H9 (cell line): ENCODE measurements around the gene EHBP1. TPM values are rescaled to one million over a fixed set of nuclear protein-coding genes. Genes with fewer than 3 reads are reported as not detected.

Experiments
- DNase-seq: peaks from one replicate; pipeline ENCODE4 v3.0.0-alpha.2; 2017
- H2AFZ ChIP-seq: one replicate; pipeline ENCODE4 v1.6.1; 2013; ENCODE audit warnings: mild to moderate bottlenecking, low read length, control low read depth, moderate library complexity
- H2AK5ac ChIP-seq: 2 replicates; pipeline ENCODE4 v1.6.1; 2013; ENCODE audit warnings: low read length, control low read depth, mixed read lengths; ENCODE audit not compliant: insufficient read length
- H2BK120ac ChIP-seq: one replicate; pipeline ENCODE4 v1.6.1; 2013; ENCODE audit warnings: low read depth, mild to moderate bottlenecking, low read length, control low read depth, inconsistent platforms; ENCODE audit not compliant: poor library complexity, severe bottlenecking
- H2BK12ac ChIP-seq: 2 replicates; pipeline ENCODE4 v1.6.1; 2013; ENCODE audit warnings: low read length, control low read depth, mixed read lengths, low read depth; ENCODE audit not compliant: insufficient read length
- H2BK15ac ChIP-seq: 2 replicates; pipeline ENCODE4 v1.6.1; 2013; ENCODE audit warnings: low read depth, low read length, control low read depth
- H2BK20ac ChIP-seq: one replicate; pipeline ENCODE4 v1.6.1; 2013; ENCODE audit warnings: low read depth, mild to moderate bottlenecking, low read length, control low read depth, inconsistent platforms; ENCODE audit not compliant: poor library complexity, severe bottlenecking
- H2BK5ac ChIP-seq: 2 replicates; pipeline ENCODE4 v1.6.1; 2013; ENCODE audit warnings: low read length, control low read depth, mixed read lengths; ENCODE audit not compliant: insufficient read length
- H3K14ac ChIP-seq: 2 replicates; pipeline ENCODE4 v1.6.1; 2013; ENCODE audit warnings: low read length, control low read depth; ENCODE audit not compliant: insufficient read depth
- H3K18ac ChIP-seq: 2 replicates; pipeline ENCODE4 v1.6.1; 2013; ENCODE audit warnings: low read depth, mild to moderate bottlenecking, mixed read lengths, low read length, control low read depth; ENCODE audit not compliant: insufficient read length
- H3K23ac ChIP-seq: 2 replicates; pipeline ENCODE4 v1.6.1; 2013; ENCODE audit warnings: low read length, control low read depth, mixed read lengths, low read depth; ENCODE audit not compliant: insufficient read length
- H3K23me2 ChIP-seq: 2 replicates; pipeline ENCODE4 v1.6.1; 2013; ENCODE audit warnings: low read depth, mild to moderate bottlenecking, mixed read lengths, low read length, control low read depth; ENCODE audit not compliant: insufficient read length, poor library complexity, severe bottlenecking
- H3K27ac ChIP-seq: 2 replicates; pipeline ENCODE4 v1.5.1; 2013; ENCODE audit warnings: low read length, control low read depth, mixed read lengths, low read depth; ENCODE audit not compliant: insufficient read length
- H3K27me3 ChIP-seq: 2 replicates; pipeline ENCODE4 v1.6.1; 2013; ENCODE audit warnings: low read length, control low read depth, inconsistent platforms; ENCODE audit not compliant: insufficient read depth
- H3K4ac ChIP-seq: 2 replicates; pipeline ENCODE4 v1.6.1; 2013; ENCODE audit warnings: low read depth, mild to moderate bottlenecking, control low read depth, inconsistent platforms, low read length, moderate library complexity
- H3K4me1 ChIP-seq: 2 replicates; pipeline ENCODE4 v1.6.1; 2013; ENCODE audit warnings: low read length, control low read depth, inconsistent platforms; ENCODE audit not compliant: insufficient read depth
- H3K4me2 ChIP-seq: 2 replicates; pipeline ENCODE4 v1.6.1; 2013; ENCODE audit warnings: low read length, control low read depth, mixed read lengths; ENCODE audit not compliant: insufficient read length, insufficient read depth
- H3K56ac ChIP-seq: 2 replicates; pipeline ENCODE4 v1.6.1; 2013; ENCODE audit warnings: low read depth, mild to moderate bottlenecking, mixed read lengths, low read length, control low read depth; ENCODE audit not compliant: insufficient read length
- H3K79me1 ChIP-seq: 2 replicates; pipeline ENCODE4 v1.6.1; 2013; ENCODE audit warnings: low read depth, mild to moderate bottlenecking, moderate library complexity, low read length, control low read depth, inconsistent platforms; ENCODE audit not compliant: insufficient read depth, poor library complexity, severe bottlenecking
- H3K79me2 ChIP-seq: 2 replicates; pipeline ENCODE4 v1.6.1; 2013; ENCODE audit warnings: low read length, control low read depth, inconsistent platforms; ENCODE audit not compliant: insufficient read depth
- H3K9ac ChIP-seq: 2 replicates; pipeline ENCODE4 v1.6.1; 2013; ENCODE audit warnings: low read length, control low read depth, mixed read lengths; ENCODE audit not compliant: insufficient read length; ENCODE audit errors: extremely low read depth
- H3K9me3 ChIP-seq: one replicate; pipeline ENCODE4 v1.6.1; 2013; ENCODE audit warnings: low read depth, low read length, inconsistent platforms; ENCODE audit not compliant: control insufficient read depth
- H3T11ph ChIP-seq: one replicate; pipeline ENCODE4 v1.6.1; 2013; ENCODE audit warnings: mild to moderate bottlenecking, low read length, control low read depth, inconsistent platforms
- H4K20me1 ChIP-seq: one replicate; pipeline ENCODE4 v1.6.1; 2013; ENCODE audit not compliant: control insufficient read depth, insufficient read length, insufficient read depth
- H4K5ac ChIP-seq: 2 replicates; pipeline ENCODE4 v1.6.1; 2013; ENCODE audit warnings: low read depth, mild to moderate bottlenecking, mixed read lengths, low read length, control low read depth; ENCODE audit not compliant: insufficient read length
- H4K8ac ChIP-seq: replicated peaks from 2 replicates; pipeline ENCODE4 v1.6.1; 2013; ENCODE audit warnings: low read length, control low read depth, mixed read lengths, low read depth; ENCODE audit not compliant: insufficient read length
- H4K91ac ChIP-seq: 2 replicates; pipeline ENCODE4 v1.6.1; 2013; ENCODE audit warnings: low read depth, mild to moderate bottlenecking, moderate library complexity, mixed read lengths, low read length, control low read depth; ENCODE audit not compliant: insufficient read length
- H3K27ac Mint-ChIP-seq, 3 experiments: 2 replicates in 2 of 3; 3 replicates in 1 of 3; pipeline ENCODE4 v1.8.0; 2020 to 2021; ENCODE audit warnings: mixed read lengths in 3 of 3, mild to moderate bottlenecking in 1 of 3, moderate library complexity in 1 of 3
- H3K27me3 Mint-ChIP-seq: 2 replicates; pipeline ENCODE4 v1.8.0; 2021; ENCODE audit warnings: low read depth, mild to moderate bottlenecking, moderate library complexity, mixed read lengths
- H3K36me3 Mint-ChIP-seq, 3 experiments: 2 replicates in 2 of 3; 3 replicates in 1 of 3; pipeline ENCODE4 v1.8.0; 2020 to 2021; ENCODE audit warnings: low read depth in 3 of 3, mixed read lengths in 3 of 3; ENCODE audit not compliant: insufficient read depth in 1 of 3
- H3K4me1 Mint-ChIP-seq, 2 experiments: 2 replicates each; pipeline ENCODE4 v1.8.0; 2020; ENCODE audit warnings: mixed read lengths in 2 of 2
- H3K4me3 Mint-ChIP-seq, 2 experiments: 2 replicates in 1 of 2; 3 replicates in 1 of 2; pipeline ENCODE4 v1.8.0; 2020 to 2021; ENCODE audit warnings: mild to moderate bottlenecking in 2 of 2, mixed read lengths in 2 of 2, moderate library complexity in 1 of 2
- H3K9me3 Mint-ChIP-seq, 2 experiments: 2 replicates in 1 of 2; 3 replicates in 1 of 2; pipeline ENCODE4 v1.8.0; 2020; ENCODE audit warnings: mild to moderate bottlenecking in 2 of 2, mixed read lengths in 2 of 2, moderate library complexity in 1 of 2
- CTCF ChIP-seq: fragments of 200-600 bp; sonication (generic); conservative IDR thresholded peaks from 3 replicates; pipeline ENCODE4 v1.8.0; 2021; ENCODE audit warnings: antibody characterized with exemption, mild to moderate bottlenecking
- WGBS: extraction: QIAGEN DNeasy Blood & Tissue Kit; methylation state at CpG from one replicate; pipeline ENCODE4 v1.1.7; 2013; ENCODE audit warnings: missing lambda C conversion rate, low lambda C conversion rate, mixed read lengths; ENCODE audit not compliant: insufficient read length; ENCODE audit errors: extremely low coverage; 5-methylcytosine and 5-hydroxymethylcytosine counted together
- total RNA-seq: library from RNA; stranded (reverse); gene quantifications from 2 replicates; pipeline ENCODE4 v1.2.1, GENCODE V29; 2021

The EHBP1 gene
- total RNA-seq, 1 experiment from 2014 or later = 35.6 TPM

GRCh38 chr2:62923881-62924280 is 218.4 kb downstream of the EHBP1 start:
- Histone ChIP-seq H3K23ac (no peak overlapping the region), H3K79me1 (no peaks in the 10 kb centered on the region), H2BK20ac (no peak overlapping the region), H3K27ac (no peak overlapping the region), H3K27me3 (no peaks in the 10 kb centered on the region), H4K5ac (no peak overlapping the region), H2BK12ac (no peak overlapping the region), H4K20me1 (no peaks in the 10 kb centered on the region), H4K91ac (no peak overlapping the region), H2AK5ac (no peak overlapping the region), H3K56ac (no peak overlapping the region), H3K9me3 (no peaks in the 10 kb centered on the region), H2BK15ac (no peak overlapping the region), H3K9ac (no peak overlapping the region), H3K4ac (no peak overlapping the region), H3K4me1 (no peaks in the 10 kb centered on the region), H3K4me2 (no peak overlapping the region), H3K23me2 (no peaks in the 10 kb centered on the region), H2BK5ac (no peak overlapping the region), H2BK120ac (no peak overlapping the region), H2AFZ (no peak overlapping the region), H3K18ac (no peak overlapping the region), H3K14ac (no peak overlapping the region), H4K8ac (no peak overlapping the region), H3K79me2 (no peaks in the 10 kb centered on the region), H3T11ph (no peak overlapping the region)
- Mint-ChIP-seq H3K36me3 (peaks cover 28 to 57% (median 36%) of the 10 kb centered on the region in 3 experiments), H3K4me3 (no peak overlapping the region), H3K27ac (no peak overlapping the region), H3K9me3 (peaks cover 22 to 37% of the 10 kb centered on the region in 2 experiments; a peak in 4 of 5 replicates), H3K27me3 (no peaks in the 10 kb centered on the region), H3K4me1 (no peaks in the 10 kb centered on the region)
- no CpG with 5 or more reads among the region's 2 CpGs for WGBS
- no peak for DNase-seq
- no peak for TF ChIP-seq CTCF
